GM18907 (cell line): Measurements from ENCODE around the gene HEBP1.
"Not testable (repeated sequence)": the region's sequence is repeated elsewhere in the genome, so short reads cannot be mapped to it uniquely, and the experiment has no call there.

Source experiments
- ATAC-seq: cut with Tn5 transposase; IDR thresholded peaks from one replicate; pipeline ENCODE4 v1.9.1; 2021; ENCODE audit warnings: mild to moderate bottlenecking, moderate library complexity; ENCODE audit not compliant: unreplicated experiment

HEBP1 gene

DNA sequence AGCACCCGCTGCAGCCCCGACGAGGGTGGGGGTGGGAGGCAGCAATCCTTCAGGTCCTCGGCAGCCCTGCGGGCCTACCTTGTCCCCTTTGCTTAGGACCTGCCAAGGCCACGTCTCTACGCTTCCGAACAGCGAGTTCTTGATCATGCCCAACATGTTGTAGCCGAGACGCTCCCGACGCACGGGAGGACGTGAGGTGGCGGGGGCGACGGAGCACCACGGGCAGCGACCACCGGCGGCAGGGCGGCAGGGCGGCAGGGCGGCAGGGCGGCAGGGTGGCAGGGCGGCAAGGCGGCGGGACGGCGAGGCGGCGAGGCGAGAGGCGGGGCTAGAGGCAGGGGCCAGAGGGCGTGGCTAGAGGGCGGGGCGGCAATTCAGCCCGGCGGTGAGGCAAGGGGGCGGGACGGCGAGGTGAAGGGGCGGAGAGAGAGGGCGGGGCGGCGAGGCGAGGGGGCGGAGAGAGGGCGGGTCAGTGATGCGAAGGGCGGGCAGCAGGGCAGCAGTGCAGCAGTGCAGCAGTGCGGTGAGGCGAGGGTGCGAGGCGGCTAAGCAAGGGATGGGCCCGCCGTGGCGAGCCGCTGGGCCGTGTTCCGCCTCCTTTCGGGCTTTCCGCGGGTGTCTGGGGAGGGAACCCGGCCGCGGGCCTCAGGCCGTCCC, at the start of gene HEBP1:
Gene HEBP1, minus strand, starts transcription at position 307 of the 657 bp plus-strand sequence. Its CDS starts 151 bp downstream, at position 156.
- ATAC-seq: peak; percentile 86

DNA sequence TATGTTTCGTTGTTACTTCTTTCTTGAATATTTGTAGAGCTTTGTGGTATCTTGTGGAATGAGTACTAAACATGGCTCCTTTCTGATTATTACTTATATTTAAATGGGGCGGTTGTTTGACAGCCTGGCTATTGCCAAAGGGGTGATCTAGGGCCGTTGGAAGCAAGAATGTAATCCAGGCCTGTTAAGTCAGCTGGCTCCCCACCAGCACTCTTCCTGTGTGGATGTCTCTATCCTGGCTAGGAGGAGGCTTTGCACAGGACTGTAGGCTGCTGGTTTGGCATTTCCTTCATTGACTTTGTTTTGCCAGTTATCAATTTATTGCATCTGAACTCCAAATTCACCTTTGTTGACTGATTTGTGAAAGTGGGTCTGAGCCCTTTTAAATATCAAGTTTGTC, 49.8 kb upstream of the HEBP1 start:
- ATAC-seq: no peak

DNA sequence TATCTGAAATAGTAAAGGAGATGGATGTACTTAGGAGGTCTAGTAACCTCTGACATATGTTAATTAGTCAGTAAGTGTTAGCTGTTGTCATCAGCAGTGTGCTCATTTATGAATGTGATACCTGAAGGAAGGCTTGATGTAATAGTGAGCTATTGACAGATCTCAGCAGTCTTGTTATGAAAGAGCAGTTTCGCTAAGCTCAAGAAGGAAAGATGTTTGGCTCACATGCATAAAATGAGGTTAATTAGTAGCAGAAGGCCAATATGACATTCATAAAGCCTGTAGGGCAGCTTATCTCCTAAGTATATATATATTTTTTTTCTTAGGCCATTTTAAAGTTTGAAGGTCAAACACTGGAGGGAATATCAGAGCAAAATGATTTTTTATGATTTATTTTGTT, 46.9 kb upstream of the HEBP1 start:
- peak; percentile 57 for ATAC-seq

DNA sequence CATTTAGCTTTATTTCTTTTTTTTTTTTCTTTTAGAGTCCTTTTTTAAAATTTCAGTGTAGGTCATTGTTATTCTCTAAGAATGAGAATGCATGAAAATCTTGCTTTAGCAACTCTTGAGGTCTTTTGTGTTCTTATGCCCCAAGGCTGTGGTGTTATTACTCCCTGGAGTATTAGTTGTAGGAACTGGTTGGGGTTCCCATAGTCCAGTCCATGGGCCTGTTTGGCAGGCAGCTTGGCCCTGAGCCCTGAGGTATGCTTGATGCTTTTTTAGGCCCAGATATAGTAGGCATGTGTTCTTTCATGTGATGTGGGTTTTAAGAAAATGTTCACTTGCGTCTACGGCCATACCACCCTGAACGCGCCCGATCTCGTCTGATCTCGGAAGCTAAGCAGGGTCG, 45.8 kb upstream of the HEBP1 start:
- ATAC-seq: no peak

- no peak for ATAC-seq
These were observed 44.8 kb upstream of the HEBP1 start for GRCh38 chr12:13044906-13045299.

- peak; percentile 82 for ATAC-seq
These were observed 44.2 kb upstream of the HEBP1 start, which contains the start of gene FAM234B for GRCh38 chr12:13044002-13044905. Gene FAM234B (plus strand): TSS chr12:13044381. CDS start chr12:13044404, 23 bp downstream.

DNA sequence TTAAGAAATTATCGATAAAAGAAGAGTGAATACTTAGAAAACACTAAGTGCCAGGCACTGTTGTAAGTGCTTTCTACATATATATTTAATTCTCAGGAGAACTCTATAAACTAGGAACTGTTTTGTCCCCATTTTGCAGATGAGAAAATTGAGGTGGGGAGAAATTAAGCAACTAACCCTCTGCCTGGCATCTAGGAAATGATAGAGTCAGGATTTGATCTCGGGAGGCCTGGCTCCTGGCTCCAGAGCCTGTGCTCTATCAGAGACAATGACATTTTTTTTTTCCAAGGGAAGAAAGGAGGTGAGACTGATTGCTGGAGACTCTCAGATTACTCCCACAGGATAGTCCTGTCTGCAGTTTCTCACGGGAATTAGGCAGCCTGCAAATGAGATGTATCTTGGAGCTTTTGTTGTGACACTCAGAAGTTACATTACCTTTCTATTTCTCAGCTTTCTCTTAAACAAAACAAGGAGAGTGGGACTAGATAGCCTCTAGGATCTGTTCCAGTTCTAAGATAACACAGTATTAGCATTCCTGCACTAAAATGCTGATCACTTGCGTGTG, 42.7 kb upstream of the HEBP1 start:
- ATAC-seq: no peak

GRCh38 chr12:13041224-13041623, 41.2 kb upstream of the HEBP1 start:
- no peak for ATAC-seq

DNA sequence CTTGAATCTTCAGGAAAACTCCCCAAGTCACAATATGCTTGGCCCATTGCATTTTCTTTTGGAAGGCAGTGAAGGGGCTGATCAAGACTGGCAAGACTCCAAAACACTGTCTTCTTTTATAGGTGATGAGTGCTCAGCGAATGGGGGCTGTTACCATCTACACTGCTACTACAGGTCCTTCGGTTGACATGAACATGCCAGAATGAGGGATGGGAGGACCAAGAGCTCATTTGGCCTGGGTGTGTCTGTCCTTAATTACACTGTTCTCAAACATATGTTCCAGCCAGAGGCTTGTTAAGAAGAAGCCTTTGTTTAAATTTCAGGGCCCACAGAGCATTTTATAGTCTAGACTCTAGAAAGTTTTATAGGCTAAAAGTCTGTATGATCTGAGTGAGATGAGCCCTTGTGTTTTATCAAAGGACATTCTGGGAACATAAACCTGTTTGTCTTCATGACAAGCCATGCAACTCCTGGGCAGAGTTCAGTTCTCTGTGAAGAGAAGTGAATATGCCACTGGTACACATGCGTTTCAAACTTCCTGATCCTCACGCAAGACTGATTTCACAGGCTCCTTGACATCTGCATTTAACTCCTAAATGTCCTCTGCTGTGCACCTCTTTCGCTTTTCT, 39.4 kb upstream of the HEBP1 start:
- ATAC-seq: no peak

- no peak for ATAC-seq
These were observed 38.6 kb upstream of the HEBP1 start for GRCh38 chr12:13038491-13039161.

DNA sequence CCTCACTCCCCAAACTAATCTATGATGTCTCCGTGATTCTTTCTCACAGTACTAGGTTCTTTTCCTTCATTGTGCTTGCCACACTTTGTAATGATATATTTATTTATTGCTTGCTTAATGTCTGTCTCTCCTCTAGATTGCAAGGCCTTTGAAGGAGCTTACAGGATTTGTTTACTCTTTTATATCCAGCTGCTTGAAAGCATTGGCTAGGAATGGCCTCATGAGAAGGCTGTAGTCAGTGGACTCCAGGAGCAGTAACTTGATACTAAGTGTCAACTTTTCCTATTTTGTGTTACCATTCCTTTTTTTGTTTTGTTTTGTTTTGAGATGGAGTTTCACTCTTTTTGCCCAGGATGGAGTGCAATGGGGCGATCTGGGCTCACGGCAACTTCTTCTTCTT, 36.8 kb upstream of the HEBP1 start:
- ATAC-seq: no peak

- ATAC-seq: not testable (repeated sequence)
These were observed 35.3 kb upstream of the HEBP1 start for GRCh38 chr12:13035335-13035734.

DNA sequence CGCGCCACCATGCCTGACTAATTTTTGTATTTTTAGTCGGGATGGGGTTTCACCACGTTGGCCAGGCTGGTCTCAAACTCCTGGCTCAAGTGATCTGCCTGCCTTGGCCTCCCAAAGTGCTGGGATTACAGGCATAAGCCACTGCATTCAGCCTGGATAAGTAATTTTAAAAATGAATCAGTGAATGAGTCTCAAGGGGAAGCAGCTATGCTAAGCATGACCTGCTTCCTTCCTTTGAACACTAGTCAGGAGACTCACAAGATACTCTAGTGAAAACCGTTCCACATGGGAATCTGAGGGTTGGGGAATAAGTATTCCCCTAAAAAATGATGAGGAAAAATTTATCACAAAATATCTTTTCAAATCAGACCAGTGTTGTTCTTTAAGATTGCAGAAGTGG, 33.4 kb upstream of the HEBP1 start:
- ATAC-seq: no peak

DNA sequence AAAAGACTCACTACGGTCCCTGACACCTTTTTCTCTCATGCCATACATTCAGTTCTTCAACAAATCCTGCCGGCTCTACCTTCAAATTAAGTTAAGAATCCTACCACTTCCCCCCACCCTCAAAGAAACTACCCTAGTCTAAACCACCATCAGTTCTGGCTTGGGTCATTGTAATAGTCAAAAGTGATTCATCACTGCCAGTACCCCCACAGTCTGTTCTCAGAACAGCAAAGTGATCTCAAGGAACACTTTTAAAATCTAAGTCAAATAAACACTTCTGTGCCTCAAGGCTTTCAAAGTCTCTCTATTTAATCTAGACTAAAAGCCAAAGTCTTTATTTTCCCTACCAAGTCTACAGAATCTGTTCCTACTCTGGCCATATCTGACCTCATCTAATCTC, 32.1 kb upstream of the HEBP1 start:
- ATAC-seq: no peak

- ATAC-seq: no peak
These were observed 30.7 kb upstream of the HEBP1 start for GRCh38 chr12:13030541-13031291.

- no peak for ATAC-seq
These were observed 28.9 kb upstream of the HEBP1 start for GRCh38 chr12:13028825-13029570.

GRCh38 chr12:13027508-13027907, 27.4 kb upstream of the HEBP1 start:
- no peak for ATAC-seq

DNA sequence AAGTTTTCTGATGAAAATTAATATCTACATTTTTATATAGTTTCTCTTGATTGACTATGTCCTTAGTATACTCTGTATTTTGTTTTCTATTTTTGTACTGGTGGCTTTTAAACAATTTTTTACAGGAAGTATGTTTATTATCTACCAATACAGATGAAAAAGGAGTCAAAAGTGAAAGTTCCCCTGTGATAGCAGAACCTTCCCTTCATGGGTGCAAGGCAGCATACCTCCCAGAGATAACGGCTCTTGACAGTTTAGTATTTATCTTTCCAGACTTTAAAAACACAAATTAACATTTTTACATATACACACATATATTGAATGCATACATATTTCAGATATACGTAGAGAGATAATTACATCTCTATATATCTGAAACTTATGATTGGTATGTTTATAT, 27.0 kb upstream of the HEBP1 start:
- ATAC-seq: no peak

DNA sequence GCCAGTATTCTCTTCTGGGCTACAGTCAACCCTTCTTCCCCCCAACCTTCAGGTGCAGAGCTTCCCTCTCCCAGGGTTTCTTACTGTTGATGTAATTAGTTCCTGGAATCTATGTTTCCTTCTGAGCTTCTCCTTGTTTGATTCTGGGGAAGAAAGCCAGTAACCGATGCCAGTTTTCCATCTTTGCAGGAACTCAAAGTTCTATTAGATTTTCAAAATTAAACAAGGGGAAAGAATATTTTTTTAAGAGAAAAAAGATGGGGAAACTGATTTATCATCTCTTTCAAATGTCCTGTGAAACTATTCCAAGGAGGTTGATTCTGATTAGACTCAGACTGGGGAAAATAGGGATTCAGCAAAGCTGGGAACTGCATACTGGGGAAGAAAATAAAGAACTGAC, 26.2 kb upstream of the HEBP1 start:
- no peak for ATAC-seq
